Liver (tissue), 9 donors: Measurements from ENCODE around the gene USP53. TPM values are rescaled to one million over a fixed set of nuclear protein-coding genes. Genes with fewer than 3 reads are reported as not detected.

Experiments
- DNase-seq: peaks from one replicate; pipeline ENCODE4 v3.0.0-alpha.2; 2017; ENCODE audit warnings: low spot score
- H3K27ac ChIP-seq, 2 donors: one replicate each; pipeline ENCODE4 v1.7.0; 2013; ENCODE audit warnings: inconsistent platforms in 2 of 2, low read length in 2 of 2, control low read depth in 1 of 2, low read depth in 1 of 2, mild to moderate bottlenecking in 1 of 2
- H3K27me3 ChIP-seq, 4 donors: one replicate each; pipeline versions ENCODE4 v1.6.1 to v1.7.0; 2013; ENCODE audit warnings: low read length in 3 of 4, inconsistent platforms in 1 of 4, mild to moderate bottlenecking in 1 of 4, moderate library complexity in 1 of 4; ENCODE audit not compliant: control insufficient read depth in 4 of 4, insufficient read depth in 4 of 4
- H3K36me3 ChIP-seq, 4 donors: one replicate each; pipeline versions ENCODE4 v1.6.1 to v1.7.0; 2013; ENCODE audit warnings: low read length in 3 of 4, mild to moderate bottlenecking in 3 of 4, low read depth in 1 of 4, moderate library complexity in 1 of 4; ENCODE audit not compliant: control insufficient read depth in 4 of 4, insufficient read depth in 3 of 4
- H3K4me1 ChIP-seq, 4 donors: one replicate each; pipeline versions ENCODE4 v1.6.1 to v1.7.0; 2013; ENCODE audit warnings: low read length in 3 of 4, mild to moderate bottlenecking in 3 of 4, moderate library complexity in 1 of 4; ENCODE audit not compliant: control insufficient read depth in 4 of 4, insufficient read depth in 4 of 4
- H3K4me3 ChIP-seq, 3 donors: one replicate each; pipeline versions ENCODE4 v1.6.1 to v1.7.0; 2013; ENCODE audit warnings: low read length in 3 of 3, control low read depth in 1 of 3, low read depth in 1 of 3, mild to moderate bottlenecking in 1 of 3
- H3K9ac ChIP-seq, 2 donors: one replicate each; pipeline ENCODE4 v1.7.0; 2013; ENCODE audit warnings: low read length in 2 of 2, mild to moderate bottlenecking in 2 of 2, moderate library complexity in 2 of 2, control low read depth in 1 of 2, low read depth in 1 of 2
- H3K9me3 ChIP-seq, 4 donors: one replicate each; pipeline versions ENCODE4 v1.6.1 to v1.7.0; 2013; ENCODE audit warnings: low read length in 3 of 4; ENCODE audit not compliant: control insufficient read depth in 4 of 4
- CTCF ChIP-seq: fragments of 150-350 bp; IDR thresholded peaks from 2 replicates; pipeline ENCODE4 v1.5.1; 2017; ENCODE audit warnings: improper control_type of control experiment, low read depth, low read length; ENCODE audit not compliant: missing input control
- EGR1 ChIP-seq, 2 donors: IDR thresholded peaks; 2 replicates each; pipeline ENCODE4 v1.6.1; 2016 to 2018; ENCODE audit warnings: antibody characterized with exemption in 2 of 2, low read depth in 2 of 2
- FOXA1 ChIP-seq: IDR thresholded peaks from 2 replicates; pipeline ENCODE4 v1.6.1; 2016; ENCODE audit warnings: antibody characterized with exemption
- FOXA2 ChIP-seq: IDR thresholded peaks from 2 replicates; pipeline ENCODE4 v1.6.1; 2016; ENCODE audit warnings: antibody characterized with exemption
- GABPA ChIP-seq, 2 donors: IDR thresholded peaks in 1 of 2; conservative IDR thresholded peaks in 1 of 2; 2 replicates each; pipeline ENCODE4 v1.6.1; 2016; ENCODE audit warnings: antibody characterized with exemption in 2 of 2, mild to moderate bottlenecking in 1 of 2, moderate library complexity in 1 of 2
- HNF4A ChIP-seq, 2 donors: conservative IDR thresholded peaks; 2 replicates each; pipeline ENCODE4 v1.6.1; 2016; ENCODE audit warnings: antibody characterized with exemption in 2 of 2, mild to moderate bottlenecking in 2 of 2
- HNF4G ChIP-seq: IDR thresholded peaks from 2 replicates; pipeline ENCODE4 v1.6.1; 2016; ENCODE audit warnings: antibody characterized with exemption
- JUND ChIP-seq, 2 donors: IDR thresholded peaks; 2 replicates each; pipeline ENCODE4 v1.6.1; 2016; ENCODE audit warnings: antibody characterized with exemption in 2 of 2
- NR2F2 ChIP-seq: IDR thresholded peaks from 2 replicates; pipeline ENCODE4 v1.6.1; 2016; ENCODE audit warnings: antibody characterized with exemption
- RAD21 ChIP-seq, 2 donors: IDR thresholded peaks; 2 replicates each; pipeline ENCODE4 v1.6.1; 2016; ENCODE audit warnings: antibody characterized with exemption in 2 of 2, mild to moderate bottlenecking in 2 of 2
- RXRA ChIP-seq, 2 donors: IDR thresholded peaks; 2 replicates each; pipeline ENCODE4 v1.6.1; 2017 to 2018; ENCODE audit warnings: antibody characterized with exemption in 2 of 2, mild to moderate bottlenecking in 1 of 2
- SP1 ChIP-seq: IDR thresholded peaks from 2 replicates; pipeline ENCODE4 v1.6.1; 2018; ENCODE audit warnings: antibody characterized with exemption, mild to moderate bottlenecking
- TAF1 ChIP-seq: conservative IDR thresholded peaks from 2 replicates; pipeline ENCODE4 v1.6.1; 2016; ENCODE audit warnings: antibody characterized with exemption, mild to moderate bottlenecking
- YY1 ChIP-seq: IDR thresholded peaks from 2 replicates; pipeline ENCODE4 v1.6.1; 2016; ENCODE audit warnings: antibody characterized with exemption, mild to moderate bottlenecking
- WGBS: extraction: QIAGEN DNeasy Blood & Tissue Kit; methylation state at CpG from one replicate; pipeline ENCODE4 v1.1.7; 2013; 5-methylcytosine and 5-hydroxymethylcytosine counted together
- polyA plus RNA-seq, 2 donors: library from polyadenylated mRNA; stranded (reverse) in 1 of 2; unstranded in 1 of 2; fragments of 200-250 nt in 1 of 2; fragments of >200 nt in 1 of 2; fragmentation: Nextera tagmentation in 1 of 2; extraction: Ambion mirVana in 1 of 2; gene quantifications; one replicate each; pipeline versions ENCODE4 v1.2.1 to v1.2.3, GENCODE V29; 2013 to 2015
- total RNA-seq, 2 donors: library from RNA; depleted of rRNA; stranded (reverse); fragments of >200 nt; gene quantifications; one replicate each; pipeline ENCODE4 v1.2.3, GENCODE V29; 2014
- TF ChIP-seq, protein P1 (sequence below): IDR thresholded peaks from 2 replicates; pipeline ENCODE4 v1.6.1; 2016; ENCODE audit warnings: antibody characterized with exemption
- TF ChIP-seq, protein P2 (sequence below): IDR thresholded peaks from 2 replicates; pipeline ENCODE4 v1.6.1; 2016; ENCODE audit warnings: antibody characterized with exemption, mild to moderate bottlenecking
- TF ChIP-seq, protein P3 (sequence below): IDR thresholded peaks from 2 replicates; pipeline ENCODE4 v1.6.1; 2016; ENCODE audit warnings: antibody characterized with exemption
- TF ChIP-seq, protein P4 (sequence below): IDR thresholded peaks from 2 replicates; pipeline ENCODE4 v1.6.1; 2016; ENCODE audit warnings: antibody characterized with exemption
- donor health status: healthy.
- donor health status: healthy.
- donor health status: healthy.
- donor health status: healthy.
- donor health status: healthy.

Gene USP53
- total and polyA plus RNA-seq, 4 donors: 4.7 to 20.7 (median 5.9) TPM

DNA sequence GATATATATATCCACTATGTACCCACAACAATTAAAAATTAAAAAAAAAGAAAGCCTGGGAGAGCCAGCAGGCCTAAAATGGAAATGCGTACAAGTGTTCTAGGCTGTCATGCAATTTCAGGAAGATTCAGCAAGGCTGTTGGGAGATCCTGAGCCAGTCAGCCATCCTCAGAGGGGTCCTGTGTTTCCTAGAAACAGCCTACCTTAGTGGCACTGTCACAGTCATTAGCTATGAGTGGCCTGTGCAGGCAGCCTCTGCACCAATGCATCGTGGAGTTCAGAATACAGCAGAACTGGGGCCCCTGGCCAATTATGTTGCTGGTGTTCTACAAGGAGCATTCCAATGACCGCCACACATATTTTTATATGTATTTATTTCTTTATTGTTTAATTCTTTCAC lies 21.0 kb upstream of the USP53 start:
- Histone ChIP-seq H3K27ac (no peak overlapping the region), H3K27me3 (no peaks in the 10 kb centered on the region), H3K4me1 (no peaks in the 10 kb centered on the region), H3K9ac (no peak overlapping the region), H3K4me3 (no peak overlapping the region), H3K36me3 (no peaks in the 10 kb centered on the region), H3K9me3 (no peaks in the 10 kb centered on the region)
- 94% methylated on average over 3 of the region's 3 CpGs for WGBS
- TF ChIP-seq TAF1 (no peak), CTCF (no peak), RXRA (IDR thresholded peaks at IDR 0.05) (no peak), GABPA (IDR thresholded peaks at IDR 0.05 in 1 of 2, conservative IDR thresholded peaks at IDR 0.05 in 1 of 2) (no peak), SP1 (no peak), EGR1 (IDR thresholded peaks at IDR 0.05; ENCODE audit: low read depth in 2 of 2) (no peak)
- TF ChIP-seq, protein P1, sequence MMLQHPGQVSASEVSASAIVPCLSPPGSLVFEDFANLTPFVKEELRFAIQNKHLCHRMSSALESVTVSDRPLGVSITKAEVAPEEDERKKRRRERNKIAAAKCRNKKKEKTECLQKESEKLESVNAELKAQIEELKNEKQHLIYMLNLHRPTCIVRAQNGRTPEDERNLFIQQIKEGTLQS: no peak
- TF ChIP-seq, protein P2, sequence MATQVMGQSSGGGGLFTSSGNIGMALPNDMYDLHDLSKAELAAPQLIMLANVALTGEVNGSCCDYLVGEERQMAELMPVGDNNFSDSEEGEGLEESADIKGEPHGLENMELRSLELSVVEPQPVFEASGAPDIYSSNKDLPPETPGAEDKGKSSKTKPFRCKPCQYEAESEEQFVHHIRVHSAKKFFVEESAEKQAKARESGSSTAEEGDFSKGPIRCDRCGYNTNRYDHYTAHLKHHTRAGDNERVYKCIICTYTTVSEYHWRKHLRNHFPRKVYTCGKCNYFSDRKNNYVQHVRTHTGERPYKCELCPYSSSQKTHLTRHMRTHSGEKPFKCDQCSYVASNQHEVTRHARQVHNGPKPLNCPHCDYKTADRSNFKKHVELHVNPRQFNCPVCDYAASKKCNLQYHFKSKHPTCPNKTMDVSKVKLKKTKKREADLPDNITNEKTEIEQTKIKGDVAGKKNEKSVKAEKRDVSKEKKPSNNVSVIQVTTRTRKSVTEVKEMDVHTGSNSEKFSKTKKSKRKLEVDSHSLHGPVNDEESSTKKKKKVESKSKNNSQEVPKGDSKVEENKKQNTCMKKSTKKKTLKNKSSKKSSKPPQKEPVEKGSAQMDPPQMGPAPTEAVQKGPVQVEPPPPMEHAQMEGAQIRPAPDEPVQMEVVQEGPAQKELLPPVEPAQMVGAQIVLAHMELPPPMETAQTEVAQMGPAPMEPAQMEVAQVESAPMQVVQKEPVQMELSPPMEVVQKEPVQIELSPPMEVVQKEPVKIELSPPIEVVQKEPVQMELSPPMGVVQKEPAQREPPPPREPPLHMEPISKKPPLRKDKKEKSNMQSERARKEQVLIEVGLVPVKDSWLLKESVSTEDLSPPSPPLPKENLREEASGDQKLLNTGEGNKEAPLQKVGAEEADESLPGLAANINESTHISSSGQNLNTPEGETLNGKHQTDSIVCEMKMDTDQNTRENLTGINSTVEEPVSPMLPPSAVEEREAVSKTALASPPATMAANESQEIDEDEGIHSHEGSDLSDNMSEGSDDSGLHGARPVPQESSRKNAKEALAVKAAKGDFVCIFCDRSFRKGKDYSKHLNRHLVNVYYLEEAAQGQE: no peak
- TF ChIP-seq, protein P3, sequence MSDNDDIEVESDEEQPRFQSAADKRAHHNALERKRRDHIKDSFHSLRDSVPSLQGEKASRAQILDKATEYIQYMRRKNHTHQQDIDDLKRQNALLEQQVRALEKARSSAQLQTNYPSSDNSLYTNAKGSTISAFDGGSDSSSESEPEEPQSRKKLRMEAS: no peak
- DNase-seq: no peak

- no peak overlapping the region for H3K9ac ChIP-seq
- WGBS: 90% methylated on average over 11 of the region's 11 CpGs
- H3K27me3 ChIP-seq: no peaks in the 10 kb centered on the region
- H3K27ac ChIP-seq: no peak overlapping the region
- no peaks in the 10 kb centered on the region for H3K9me3 ChIP-seq
- no peaks in the 10 kb centered on the region for H3K4me1 ChIP-seq
- no peak for DNase-seq
- no peak overlapping the region for H3K4me3 ChIP-seq
- H3K36me3 ChIP-seq: no peaks in the 10 kb centered on the region
- TF ChIP-seq JUND (IDR thresholded peaks at IDR 0.05) (no peak), TAF1 (no peak), FOXA1 (no peak), HNF4G (no peak), GABPA (IDR thresholded peaks at IDR 0.05 in 1 of 2, conservative IDR thresholded peaks at IDR 0.05 in 1 of 2) (no peak), CTCF (no peak), HNF4A (conservative IDR thresholded peaks at IDR 0.05) (no peak), NR2F2 (no peak), YY1 (no peak), FOXA2 (no peak), SP1 (no peak), RAD21 (IDR thresholded peaks at IDR 0.05) (no peak)
- TF ChIP-seq, protein P4, sequence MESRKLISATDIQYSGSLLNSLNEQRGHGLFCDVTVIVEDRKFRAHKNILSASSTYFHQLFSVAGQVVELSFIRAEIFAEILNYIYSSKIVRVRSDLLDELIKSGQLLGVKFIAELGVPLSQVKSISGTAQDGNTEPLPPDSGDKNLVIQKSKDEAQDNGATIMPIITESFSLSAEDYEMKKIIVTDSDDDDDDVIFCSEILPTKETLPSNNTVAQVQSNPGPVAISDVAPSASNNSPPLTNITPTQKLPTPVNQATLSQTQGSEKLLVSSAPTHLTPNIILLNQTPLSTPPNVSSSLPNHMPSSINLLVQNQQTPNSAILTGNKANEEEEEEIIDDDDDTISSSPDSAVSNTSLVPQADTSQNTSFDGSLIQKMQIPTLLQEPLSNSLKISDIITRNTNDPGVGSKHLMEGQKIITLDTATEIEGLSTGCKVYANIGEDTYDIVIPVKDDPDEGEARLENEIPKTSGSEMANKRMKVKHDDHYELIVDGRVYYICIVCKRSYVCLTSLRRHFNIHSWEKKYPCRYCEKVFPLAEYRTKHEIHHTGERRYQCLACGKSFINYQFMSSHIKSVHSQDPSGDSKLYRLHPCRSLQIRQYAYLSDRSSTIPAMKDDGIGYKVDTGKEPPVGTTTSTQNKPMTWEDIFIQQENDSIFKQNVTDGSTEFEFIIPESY: no peak
- TF ChIP-seq, protein P1: no peak
- TF ChIP-seq, protein P3: no peak
Measured at GRCh38 chr4:119197772-119198212, 14.7 kb upstream of the USP53 start.
